Amniotic stem cell (primary cell): ENCODE results near the gene ADGRE2.

ENCODE experiments used
- DNase-seq: peaks from one replicate; lab custom pipeline; 2025; lab: John Stamatoyannopoulos, UW

Gene ADGRE2

DNA sequence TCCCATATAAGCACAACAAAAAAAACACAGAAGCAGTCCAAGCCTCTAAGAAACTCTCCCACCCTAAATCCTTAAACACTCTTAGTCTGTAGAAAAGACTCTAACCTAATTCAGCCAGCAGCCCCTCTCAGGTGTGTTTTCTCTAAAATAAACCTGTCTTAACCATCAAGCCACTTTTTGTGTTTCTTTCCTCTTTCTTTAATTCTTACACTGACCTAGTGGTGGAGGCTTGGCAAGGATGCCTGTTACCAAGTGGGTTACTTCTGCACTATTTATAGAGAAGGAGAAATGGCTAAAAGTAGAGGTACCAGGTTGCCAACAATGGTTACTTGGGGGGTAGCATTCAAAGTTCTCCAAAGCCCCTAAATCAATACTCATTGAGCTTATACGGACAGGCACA is 44.8 kb downstream of the ADGRE2 start:
- DNase-seq = no peak

DNA sequence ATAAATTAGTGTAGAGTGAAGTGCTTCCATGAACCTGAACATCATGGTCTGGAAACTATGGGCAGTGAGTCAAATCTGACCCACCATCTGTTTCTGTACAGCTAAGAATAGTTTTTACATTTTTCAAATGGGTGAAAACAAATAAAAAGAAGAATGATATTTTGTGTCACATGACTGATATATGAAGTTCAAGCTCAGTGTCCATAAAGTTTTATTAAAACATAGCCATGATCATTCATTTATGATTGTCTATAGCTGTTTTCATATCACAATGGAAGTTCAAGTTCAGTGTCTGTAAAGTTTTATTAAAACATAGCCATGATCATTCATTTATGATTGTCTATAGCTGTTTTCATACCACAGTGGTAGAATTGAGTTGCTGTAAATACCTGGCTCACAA is 45.9 kb downstream of the ADGRE2 start:
- no peak for DNase-seq

DNA sequence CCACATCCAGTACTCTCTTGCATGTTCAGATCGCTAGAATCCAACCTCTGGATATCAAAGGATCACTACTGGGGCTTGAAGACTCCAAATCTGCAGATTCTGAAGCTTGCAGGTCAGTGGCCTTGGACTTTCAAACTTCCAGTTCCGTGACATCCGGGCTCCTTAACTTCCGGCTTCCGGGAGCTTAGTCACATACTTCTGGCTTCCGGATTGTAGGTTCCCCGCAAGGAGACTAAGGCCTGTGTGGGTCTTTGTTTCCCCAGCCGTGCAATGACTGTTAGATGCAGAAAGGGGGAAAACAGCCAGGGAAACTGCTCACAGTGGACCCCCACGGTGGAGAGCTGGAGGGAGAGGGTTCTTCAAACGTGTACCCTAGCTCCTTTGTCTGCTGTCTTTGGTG is 47.2 kb downstream of the ADGRE2 start:
- DNase-seq = no peak

DNA sequence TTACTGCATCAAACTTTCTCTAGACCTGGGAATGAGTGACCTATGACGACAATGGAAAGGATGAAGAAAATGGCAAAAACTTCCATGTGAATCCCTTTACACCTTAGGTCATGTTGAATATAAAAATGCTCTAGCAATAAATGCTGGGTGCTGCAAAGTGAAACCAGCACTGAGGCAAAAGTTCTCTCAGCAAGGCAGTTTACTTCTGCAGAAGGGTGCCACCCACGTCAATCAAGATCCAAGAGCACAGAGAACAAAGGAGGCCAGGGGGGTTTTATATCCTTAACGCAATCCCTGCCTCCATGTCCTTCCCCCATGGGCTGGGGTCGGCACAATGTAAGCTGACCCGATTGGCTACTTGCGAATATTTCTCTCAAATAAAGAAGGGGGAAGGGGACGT is 49.8 kb downstream of the ADGRE2 start:
- no peak for DNase-seq

DNA sequence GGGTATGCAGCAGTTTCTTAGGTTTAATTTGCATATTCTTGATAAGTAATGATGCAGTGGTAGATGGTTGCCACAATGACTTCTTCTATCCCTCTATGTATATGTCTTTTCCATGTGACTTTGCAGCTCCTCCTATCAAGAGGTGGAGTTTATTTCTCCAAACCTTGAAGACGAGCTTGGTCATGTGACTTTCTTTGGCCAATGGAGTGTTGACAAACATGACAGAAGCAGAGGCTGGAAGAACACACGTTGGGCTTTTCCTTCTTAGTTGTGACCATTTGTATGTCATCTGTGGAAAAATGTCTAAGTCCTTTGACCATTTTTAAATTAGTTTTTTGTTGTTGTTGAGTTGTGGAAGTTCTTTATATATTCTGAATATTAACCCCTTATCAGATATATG is 56.2 kb downstream of the ADGRE2 start:
- DNase-seq = no peak

DNA sequence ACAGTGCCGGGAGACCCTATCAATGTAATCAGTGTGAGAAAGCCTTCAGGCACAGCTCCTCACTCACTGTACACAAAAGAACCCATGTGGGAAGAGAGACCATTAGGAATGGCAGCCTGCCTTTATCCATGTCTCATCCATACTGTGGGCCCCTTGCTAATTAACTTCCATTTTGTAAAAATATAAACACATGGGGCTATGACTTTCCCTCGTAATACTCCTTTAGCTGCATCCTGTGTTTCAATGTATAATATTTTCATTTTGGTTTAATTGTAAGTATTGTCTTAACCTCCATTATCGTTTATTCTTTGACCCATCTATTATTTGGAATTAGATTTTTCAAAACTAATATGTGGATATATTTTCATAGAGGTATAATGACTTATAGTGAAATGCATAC is 59.2 kb downstream of the ADGRE2 start:
- no peak for DNase-seq

DNA sequence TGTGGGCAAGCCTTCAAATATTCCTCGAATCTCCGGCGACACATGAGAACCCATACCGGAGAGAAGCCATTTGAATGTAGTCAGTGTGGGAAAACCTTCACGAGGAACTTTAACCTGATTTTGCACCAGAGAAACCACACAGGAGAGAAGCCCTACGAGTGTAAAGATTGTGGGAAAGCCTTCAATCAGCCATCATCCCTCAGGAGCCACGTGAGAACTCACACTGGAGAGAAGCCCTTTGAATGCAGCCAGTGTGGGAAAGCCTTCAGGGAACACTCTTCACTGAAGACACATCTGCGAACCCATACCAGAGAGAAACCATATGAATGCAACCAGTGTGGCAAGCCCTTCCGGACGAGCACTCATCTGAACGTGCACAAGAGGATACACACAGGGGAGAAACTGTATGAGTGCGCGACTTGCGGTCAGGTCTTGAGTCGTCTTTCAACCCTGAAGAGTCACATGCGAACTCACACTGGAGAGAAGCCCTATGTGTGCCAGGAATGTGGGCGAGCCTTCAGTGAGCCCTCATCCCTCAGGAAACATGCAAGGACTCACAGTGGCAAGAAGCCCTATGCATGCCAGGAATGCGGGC is 59.7 kb downstream of the ADGRE2 start:
- no peak for DNase-seq

DNA sequence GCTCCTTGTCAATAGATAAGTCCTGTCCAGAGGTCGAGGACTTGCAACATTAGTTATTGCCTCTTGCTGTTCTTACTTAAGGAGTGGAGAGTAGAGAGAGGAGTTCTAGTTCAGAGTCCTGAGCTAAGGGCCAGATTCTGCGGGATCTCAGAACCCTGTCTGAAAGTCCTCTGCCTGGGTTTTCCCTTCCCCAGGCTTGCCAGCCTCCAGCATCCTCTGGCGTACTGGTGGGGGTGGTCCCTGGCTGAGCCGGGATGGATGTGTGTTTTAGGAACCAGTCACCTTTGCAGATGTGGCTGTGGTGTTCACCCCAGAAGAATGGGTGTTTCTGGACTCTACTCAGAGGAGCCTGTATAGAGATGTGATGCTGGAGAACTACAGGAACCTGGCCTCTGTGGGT is 62.5 kb downstream of the ADGRE2 start:
- no peak for DNase-seq

DNA sequence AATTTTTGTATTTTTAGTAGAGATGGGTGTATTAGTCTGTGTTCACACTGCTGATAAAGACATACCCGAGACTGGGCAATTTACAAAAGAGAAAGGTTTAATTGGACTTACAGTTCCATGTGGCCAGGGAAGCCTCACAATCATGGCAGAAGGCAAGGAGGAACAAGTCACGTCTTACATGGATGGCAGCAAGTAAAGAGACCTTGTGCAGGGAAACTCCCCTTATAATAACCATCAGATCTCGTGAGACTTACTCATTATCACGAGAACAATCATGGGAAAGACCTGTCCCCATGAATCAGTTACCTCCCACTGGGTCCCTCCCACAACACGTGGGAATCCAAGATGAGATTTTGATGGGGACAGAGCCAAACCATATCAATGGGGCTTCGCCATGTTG is 73.9 kb downstream of the ADGRE2 start:
- DNase-seq = no peak

DNA sequence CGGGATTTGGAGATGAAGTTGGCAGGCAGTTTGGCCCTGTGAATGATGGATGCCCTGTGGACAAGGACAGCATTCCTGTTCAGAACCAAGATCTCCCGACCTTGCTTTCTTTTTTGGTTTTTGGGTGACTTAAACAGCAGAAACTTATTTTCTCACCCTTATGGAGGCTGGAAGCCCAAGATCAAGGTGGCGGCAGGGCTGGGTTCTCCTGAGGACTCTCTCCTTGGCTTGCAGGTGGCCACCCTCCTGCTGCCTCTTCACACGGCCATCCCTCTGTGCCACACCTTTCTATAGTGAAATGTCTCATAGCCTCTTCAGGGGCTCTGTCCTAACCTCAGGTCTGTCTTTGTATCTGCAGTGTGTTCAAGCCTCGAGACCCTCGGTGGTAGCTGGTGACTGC is 74.5 kb downstream of the ADGRE2 start:
- DNase-seq = no peak

DNA sequence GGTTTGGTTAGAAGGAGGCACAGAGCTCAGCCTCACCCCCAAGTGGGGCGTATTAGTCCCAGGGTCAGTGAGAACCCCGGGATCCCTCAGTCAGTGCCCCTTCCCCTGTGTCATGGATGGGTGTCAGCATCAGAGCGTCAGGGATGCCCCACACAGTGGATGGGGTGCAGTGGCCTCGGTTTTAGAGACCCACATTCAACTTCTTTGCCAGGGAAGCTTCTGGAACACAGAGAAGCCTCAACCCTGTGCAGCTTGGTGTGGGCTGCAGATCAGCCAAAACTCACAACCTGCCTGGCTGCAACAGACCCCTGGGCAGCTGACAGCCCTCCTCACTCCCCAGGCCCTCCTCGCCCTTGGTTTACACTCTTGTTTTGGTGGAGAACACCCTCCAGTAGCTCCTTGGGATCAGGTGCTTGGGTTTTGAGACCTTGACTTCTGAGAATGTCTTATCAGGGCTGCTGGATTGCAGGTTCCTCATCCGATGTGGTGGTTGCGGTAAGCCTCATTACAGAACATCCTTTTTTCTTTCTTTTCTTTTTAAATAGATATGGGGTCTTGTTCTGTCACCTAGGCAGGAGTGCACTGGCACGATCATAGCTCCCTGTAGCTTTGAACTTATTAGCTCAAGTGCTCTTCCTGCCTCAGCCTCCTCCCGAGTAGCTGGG is 77.5 kb downstream of the ADGRE2 start:
- no peak for DNase-seq

DNA sequence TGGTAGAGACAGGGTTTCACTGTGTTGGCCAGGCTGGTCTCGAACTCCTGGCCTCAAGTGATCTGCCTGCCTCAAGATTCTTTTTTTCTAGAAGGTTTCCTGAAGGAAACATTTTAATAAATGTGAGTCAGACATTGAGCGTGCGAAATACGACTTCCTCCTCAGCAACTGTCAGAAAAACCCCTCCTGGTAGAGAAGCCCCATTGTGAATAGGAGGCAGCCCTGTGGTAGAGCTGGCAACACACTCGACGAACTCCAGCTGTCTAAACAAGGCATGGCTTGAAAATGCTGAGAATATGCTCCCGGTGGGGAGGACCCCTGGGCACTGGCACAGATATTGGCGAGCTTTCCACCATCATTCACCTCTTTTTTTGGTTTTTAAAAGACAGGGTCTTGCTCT is 78.7 kb downstream of the ADGRE2 start:
- no peak for DNase-seq

DNA sequence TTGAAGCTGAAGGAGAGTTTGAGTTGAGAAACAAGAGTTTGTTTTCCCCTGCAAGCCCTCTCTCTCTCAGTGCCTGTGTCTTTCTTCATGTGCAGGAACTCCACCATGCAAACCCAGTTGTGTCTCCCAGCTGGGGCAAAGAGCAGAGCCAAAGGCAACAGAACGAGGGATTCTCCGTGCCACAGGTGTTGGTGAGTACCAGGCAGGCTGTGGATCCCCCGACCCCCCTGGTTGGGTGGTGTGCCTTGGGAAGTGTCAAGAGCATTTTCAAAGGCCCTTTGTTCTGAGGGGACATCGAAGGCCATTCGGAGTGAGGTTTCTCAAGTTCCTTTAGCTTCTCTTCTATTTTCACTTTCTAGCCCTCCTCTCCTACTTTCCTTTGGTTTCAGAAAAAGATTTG is 82.9 kb downstream of the ADGRE2 start:
- DNase-seq = no peak

DNA sequence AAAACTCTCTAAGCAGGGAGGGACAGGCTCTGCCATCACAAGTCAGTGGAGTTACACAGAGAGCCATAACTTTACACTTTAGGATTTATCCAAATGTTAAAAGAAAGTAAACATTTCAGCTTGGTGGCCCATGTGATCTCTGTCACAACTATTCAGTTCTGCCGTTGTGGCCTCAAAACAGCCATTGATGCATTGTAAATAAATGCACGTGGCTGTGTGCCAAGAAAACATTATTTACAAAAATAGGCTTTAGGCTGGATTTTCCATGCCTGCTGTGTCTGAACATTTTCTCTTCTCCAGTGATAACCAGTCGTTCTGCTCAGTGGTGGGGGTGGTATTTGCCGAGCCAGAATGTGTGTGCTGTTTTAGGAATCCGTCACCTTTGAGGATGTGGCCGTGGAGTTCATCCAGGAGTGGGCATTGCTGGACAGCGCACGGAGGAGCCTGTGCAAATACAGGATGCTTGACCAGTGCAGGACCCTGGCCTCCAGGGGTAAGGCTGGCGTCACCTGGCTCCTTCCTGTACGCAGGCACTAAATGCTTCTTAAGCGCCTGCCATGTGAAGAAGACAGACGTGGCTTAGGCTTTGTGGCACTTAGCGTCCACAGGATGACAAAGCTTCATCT is 83.6 kb downstream of the ADGRE2 start:
- DNase-seq = no peak

DNA sequence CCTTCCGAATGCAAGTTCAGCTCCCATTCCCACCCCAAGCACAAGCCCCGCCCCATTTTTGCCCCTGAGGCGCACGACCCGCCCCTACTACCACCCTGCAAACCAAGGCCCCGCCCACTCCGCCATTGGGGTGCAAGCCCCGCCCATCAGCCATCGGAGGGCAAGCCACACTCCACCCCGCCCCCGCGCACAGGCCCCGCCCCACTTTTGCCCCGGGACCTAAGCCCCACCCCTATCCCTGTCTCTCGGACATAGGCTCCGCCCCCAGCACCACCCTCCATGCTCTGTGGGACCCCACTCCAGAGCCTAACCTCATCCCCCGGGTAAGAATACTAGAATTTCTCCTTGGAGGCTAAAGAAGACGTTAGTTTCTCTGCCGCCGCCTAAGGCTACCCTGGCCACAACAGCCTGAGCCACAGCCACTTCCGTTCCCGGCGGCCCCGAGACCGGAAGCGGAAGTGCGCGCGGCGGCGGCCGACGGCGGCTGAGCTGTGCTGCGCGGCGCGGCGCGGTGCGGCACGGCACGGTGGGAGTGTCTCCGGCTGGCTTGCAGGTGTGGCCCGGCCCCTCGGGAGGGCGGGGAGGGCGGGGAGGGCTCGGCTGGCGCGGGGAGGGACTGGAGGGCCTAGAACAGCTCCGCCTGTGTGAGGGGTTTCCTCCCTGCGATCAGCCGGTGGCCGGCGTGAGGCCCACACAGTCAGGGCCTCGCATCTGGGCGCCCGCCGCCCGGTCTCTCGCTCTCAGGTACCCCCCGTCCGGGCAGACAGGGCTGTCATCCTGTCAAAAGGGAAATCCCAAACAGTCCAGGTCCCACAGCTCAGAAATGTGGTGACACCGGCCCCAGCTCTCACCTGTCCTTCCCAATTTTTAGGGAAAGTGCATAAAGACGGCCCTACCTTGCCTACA is 88.5 kb downstream of the ADGRE2 start, which contains the start of gene ZNF333:
Gene ZNF333, plus strand, starts transcription at position 451 of the 906 bp plus-strand sequence. CDS start 3,444 bp downstream, outside the sequence.
- peak; percentile 66 for DNase-seq

DNA sequence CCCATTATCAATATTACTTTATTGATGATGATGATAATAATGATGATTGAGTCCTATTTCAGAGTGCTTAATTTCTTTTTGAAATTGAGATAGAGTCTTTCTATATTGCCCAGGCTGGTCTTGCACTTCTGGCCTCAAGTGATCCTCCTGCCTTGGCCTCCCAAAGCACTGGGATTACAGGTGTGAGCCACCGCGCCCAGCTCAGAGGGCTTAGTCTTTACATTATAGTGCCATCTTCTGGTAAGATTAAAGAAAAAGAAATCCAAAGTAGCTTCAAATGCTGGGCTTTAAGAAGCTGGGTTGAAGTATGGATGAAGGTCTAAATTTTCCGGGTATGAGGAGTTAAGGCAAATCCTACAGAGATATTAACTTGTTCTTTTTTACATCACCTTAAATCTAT is 91.9 kb downstream of the ADGRE2 start:
- no peak for DNase-seq

DNA sequence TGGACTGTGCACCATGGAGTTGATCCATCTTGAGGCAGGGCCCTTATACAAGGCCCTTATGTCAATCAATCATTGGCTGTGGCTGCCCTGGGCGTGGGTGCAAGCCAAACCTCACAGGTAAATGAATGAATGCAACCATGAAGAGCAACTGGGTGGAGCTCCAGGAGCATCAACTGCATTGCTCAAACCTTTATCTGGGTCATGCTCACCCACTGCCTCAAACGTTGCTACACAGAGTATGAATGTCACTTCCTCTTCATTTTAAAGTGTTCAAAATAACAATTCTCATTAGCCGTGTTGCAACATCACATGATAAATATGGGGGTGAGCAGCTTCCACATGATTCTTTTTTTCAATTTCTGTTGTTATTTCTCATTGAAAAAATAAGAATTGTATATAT is 94.9 kb downstream of the ADGRE2 start:
- no peak for DNase-seq
